WTC11 (cell line): Measurements from ENCODE around the gene SRSF4. TPM values are rescaled to one million over a fixed set of nuclear protein-coding genes. Genes with fewer than 3 reads are reported as not detected.

Source experiments
- ATAC-seq: fragments of 200-7000 bp; cut with Tn5 transposase; 2 replicates; pipeline ENCODE4 v1.10.0; 2021; ENCODE audit warnings: mild to moderate bottlenecking, moderate library complexity
- Bru-seq: library from RNA; stranded (reverse); fragments of 400-500 nt; gene quantifications from one replicate; lab custom pipeline; 2021; lab: Mats Ljungman, UMichigan
- CTCF ChIA-PET: fragments of 300-600 bp; sonication (Branson Sonifier 250); formaldehyde crosslinking; loops from one replicate; lab custom pipeline; 2021; ENCODE audit warnings: antibody characterized with exemption; lab: Charles Lee
- POLR2A ChIA-PET: fragments of 350-600 bp; sonication (Branson Sonifier 250); formaldehyde crosslinking; loops from one replicate; lab custom pipeline; 2021; ENCODE audit warnings: antibody characterized with exemption; lab: Charles Lee
- DNase-seq: peaks from one replicate; pipeline ENCODE4 v3.0.0; 2021; ENCODE audit warnings: low spot score
- H3K27ac Mint-ChIP-seq: 2 replicates; pipeline ENCODE4 v1.8.0; 2021; ENCODE audit warnings: mixed read lengths
- H3K27me3 Mint-ChIP-seq: 2 replicates; pipeline ENCODE4 v1.8.0; 2021; ENCODE audit warnings: low read depth, mild to moderate bottlenecking, moderate library complexity, mixed read lengths
- H3K36me3 Mint-ChIP-seq: 2 replicates; pipeline ENCODE4 v1.8.0; 2021; ENCODE audit warnings: mixed read lengths
- H3K4me1 Mint-ChIP-seq: 2 replicates; pipeline ENCODE4 v1.8.0; 2022; ENCODE audit warnings: mixed read lengths
- H3K4me3 Mint-ChIP-seq: 2 replicates; pipeline ENCODE4 v1.8.0; 2021; ENCODE audit warnings: mild to moderate bottlenecking, moderate library complexity, mixed read lengths
- H3K9me3 Mint-ChIP-seq: 2 replicates; pipeline ENCODE4 v1.8.0; 2021; ENCODE audit warnings: mixed read lengths
- CREM ChIP-seq: sonication (generic); formaldehyde crosslinking; IDR thresholded peaks from 2 replicates; pipeline ENCODE4 v1.8.1; 2022; ENCODE audit warnings: mild to moderate bottlenecking, missing genetic modification reagents, moderate library complexity
- ELF4 ChIP-seq: sonication (generic); formaldehyde crosslinking; IDR thresholded peaks from 2 replicates; pipeline ENCODE4 v1.8.1; 2022; ENCODE audit warnings: low read depth, mild to moderate bottlenecking, moderate library complexity, missing genetic modification reagents
- ETV6 ChIP-seq: sonication (generic); formaldehyde crosslinking; IDR thresholded peaks from 2 replicates; pipeline ENCODE4 v1.8.1; 2022; ENCODE audit warnings: mild to moderate bottlenecking, missing genetic modification reagents
- GTF2I ChIP-seq: fragments of 250-450 bp; sonication (Bioruptor Pico); conservative IDR thresholded peaks from 2 replicates; pipeline ENCODE4 v1.4.0; 2021; ENCODE audit warnings: mild to moderate bottlenecking
- NR2C2 ChIP-seq: sonication (generic); formaldehyde crosslinking; IDR thresholded peaks from 2 replicates; pipeline ENCODE4 v1.8.0; 2022; ENCODE audit warnings: mild to moderate bottlenecking, missing genetic modification reagents
- RELA ChIP-seq: sonication (generic); formaldehyde crosslinking; IDR thresholded peaks from 2 replicates; pipeline ENCODE4 v1.8.1; 2022; ENCODE audit warnings: missing genetic modification reagents, mild to moderate bottlenecking, borderline replicate concordance
- RORB ChIP-seq: fragments of 250-450 bp; sonication (Bioruptor Pico); IDR thresholded peaks from 2 replicates; pipeline ENCODE4 v1.9.0; 2021; ENCODE audit warnings: mild to moderate bottlenecking
- SMAD4 ChIP-seq: sonication (generic); formaldehyde crosslinking; IDR thresholded peaks from 2 replicates; pipeline ENCODE4 v1.8.0; 2022; ENCODE audit warnings: mild to moderate bottlenecking, missing genetic modification reagents
- SOX15 ChIP-seq: fragments of 250-450 bp; sonication (Bioruptor Pico); IDR thresholded peaks from 2 replicates; pipeline ENCODE4 v1.9.0; 2021; ENCODE audit warnings: mild to moderate bottlenecking
- SP1 ChIP-seq: sonication (generic); formaldehyde crosslinking; conservative IDR thresholded peaks from 2 replicates; pipeline ENCODE4 v1.8.1; 2022; ENCODE audit warnings: missing genetic modification reagents
- ZNF138 ChIP-seq: sonication (generic); formaldehyde crosslinking; conservative IDR thresholded peaks from 2 replicates; pipeline ENCODE4 v1.8.1; 2022; ENCODE audit warnings: mild to moderate bottlenecking, moderate library complexity, missing genetic modification reagents
- ZNF263 ChIP-seq: sonication (generic); formaldehyde crosslinking; IDR thresholded peaks from 2 replicates; pipeline ENCODE4 v1.8.1; 2022; ENCODE audit warnings: low read depth, mild to moderate bottlenecking, moderate library complexity, missing genetic modification reagents
- ZNF317 ChIP-seq: sonication (generic); formaldehyde crosslinking; IDR thresholded peaks from 2 replicates; pipeline ENCODE4 v1.8.1; 2023; ENCODE audit warnings: low read depth, mild to moderate bottlenecking, moderate library complexity, missing genetic modification reagents, borderline replicate concordance
- long read RNA-seq, 3 experiments: library from RNA in 1 of 3; library from capped mRNA in 1 of 3; library from polyadenylated mRNA in 1 of 3; unstranded in 2 of 3; stranded (forward) in 1 of 3; transcript quantifications; one replicate each; pipeline ENCODE4 v2.0.0, GENCODE V29; 2021
- total RNA-seq: library from RNA; stranded (reverse); gene quantifications from 3 replicates; pipeline ENCODE4 v1.2.3, GENCODE V29; 2021
- TF ChIP-seq, protein P1 (sequence below): sonication (generic); formaldehyde crosslinking; IDR thresholded peaks from 2 replicates; pipeline ENCODE4 v1.8.1; 2022; ENCODE audit warnings: low read depth, missing genetic modification reagents, borderline replicate concordance
- TF ChIP-seq, protein P2 (sequence below): sonication (generic); formaldehyde crosslinking; IDR thresholded peaks from 2 replicates; pipeline ENCODE4 v1.8.0; 2023; ENCODE audit warnings: missing genetic modification reagents, mild to moderate bottlenecking, borderline replicate concordance
- TF ChIP-seq, protein P3 (sequence below): sonication (generic); formaldehyde crosslinking; IDR thresholded peaks from 2 replicates; pipeline ENCODE4 v1.8.1; 2023; ENCODE audit warnings: mild to moderate bottlenecking, missing genetic modification reagents
- TF ChIP-seq, protein P4 (sequence below): sonication (generic); formaldehyde crosslinking; IDR thresholded peaks from 2 replicates; pipeline ENCODE4 v1.8.1; 2023; ENCODE audit warnings: mild to moderate bottlenecking, missing genetic modification reagents
- TF ChIP-seq, protein P5 (sequence below): sonication (generic); formaldehyde crosslinking; IDR thresholded peaks from 2 replicates; pipeline ENCODE4 v1.8.0; 2022; ENCODE audit warnings: mild to moderate bottlenecking, missing genetic modification reagents
- TF ChIP-seq, protein P6 (sequence below): sonication (generic); formaldehyde crosslinking; IDR thresholded peaks from 2 replicates; pipeline ENCODE4 v1.8.0; 2022; ENCODE audit warnings: mild to moderate bottlenecking, missing genetic modification reagents
- TF ChIP-seq, protein P7 (sequence below): fragments of 250-450 bp; sonication (Bioruptor Pico); IDR thresholded peaks from 2 replicates; pipeline ENCODE4 v2.1.2; 2022; ENCODE audit warnings: mild to moderate bottlenecking, moderate library complexity

The SRSF4 gene
- 93.8 to 99.9 TPM (median 94.7 TPM) in 3 replicates for total RNA-seq
- percentile 96 among the genes with signal in this experiment for Bru-seq, nascent RNA
- long read RNA-seq, experiment 1, transcript SRSF4-201 (6 exons, 2,387 nt): major isoform, 379 of 465 reads
- long read RNA-seq, experiment 1, transcript SRSF4-202 (5 exons, 1,264 nt): minor isoform, 13 of 465 reads
- long read RNA-seq, experiment 1, partial matches to known transcripts: 26 of 465 reads
- long read RNA-seq, experiment 1, other reads (novel, unspliced or antisense): 47 of 465 reads
- long read RNA-seq, experiment 2, transcript SRSF4-201 (6 exons, 2,387 nt): major isoform, 6 of 133 reads
- long read RNA-seq, experiment 2, partial matches to known transcripts: 1 of 133 reads
- long read RNA-seq, experiment 2, other reads (novel, unspliced or antisense): 126 of 133 reads
- long read RNA-seq, experiment 3, transcript SRSF4-201 (6 exons, 2,387 nt): major isoform, 10 of 57 reads
- long read RNA-seq, experiment 3, partial matches to known transcripts: 8 of 57 reads
- long read RNA-seq, experiment 3, other reads (novel, unspliced or antisense): 38 of 57 reads

DNA sequence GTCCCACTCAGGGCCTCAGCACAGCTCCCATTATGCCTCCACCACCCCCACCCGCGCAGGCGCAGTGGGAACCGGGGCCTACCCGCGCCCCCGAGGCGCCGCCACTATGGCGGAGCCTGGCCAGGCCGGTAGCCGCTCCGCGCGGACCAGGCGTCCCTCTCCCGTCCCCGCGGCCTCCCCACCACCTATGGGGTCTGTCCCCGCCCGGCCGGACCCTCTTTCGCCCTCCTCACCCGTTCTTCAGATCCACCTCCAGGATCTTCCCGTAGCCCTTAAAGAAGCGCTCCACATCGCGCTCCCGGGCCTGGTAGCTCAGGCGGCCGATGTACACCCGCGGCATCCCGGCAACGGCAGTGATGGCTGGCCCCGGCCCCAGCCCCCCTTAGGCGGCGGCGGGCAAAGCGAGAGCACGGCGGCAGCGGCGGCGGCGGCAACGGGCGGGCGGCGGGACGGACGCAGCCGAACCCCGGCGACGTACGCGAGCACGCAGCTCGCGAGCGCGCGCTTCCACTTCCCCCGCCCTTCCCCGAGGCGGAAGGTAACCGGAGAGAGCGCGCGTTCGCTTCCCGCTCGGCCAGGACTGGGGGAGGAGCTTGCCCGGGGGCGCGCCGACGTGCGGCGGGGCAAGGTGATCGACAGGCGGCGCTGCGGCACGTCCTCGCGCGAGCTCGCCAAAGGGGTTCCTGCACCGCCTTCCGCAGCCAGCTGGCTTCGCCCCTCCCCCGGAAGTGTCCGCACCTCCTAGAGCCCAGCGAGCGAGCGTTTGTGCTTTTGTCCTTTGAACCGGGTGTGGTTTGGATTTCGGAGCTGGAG is at the start of gene SRSF4:
TSS of gene SRSF4 (minus strand) at position 488 of the 813 bp plus-strand sequence. CDS start at position 340, 148 bp downstream.
- ATAC-seq (peak; percentile 92), DNase-seq (peak; percentile 99)
- POLR2A ChIA-PET: interaction anchor here (0.6 to 2.1 kb wide), 17 partner anchors 9 to 1691 kb away, joined by 3 to 18 read pairs (median 5); partner anchors contain the start of genes TMEM200B and YTHDF2
- Mint-ChIP-seq H3K36me3 (peaks cover 22% of the 10 kb centered on the region), H3K4me1 (peaks cover 64% of the 10 kb centered on the region), H3K4me3 (peak within 1 kb of the TSS; percentile 97), H3K9me3 (no peaks in the 10 kb centered on the region), H3K27me3 (no peaks in the 10 kb centered on the region), H3K27ac (peak within 1 kb of the TSS; percentile 99)
- CTCF ChIA-PET: interaction anchor here (0.7 to 3.4 kb wide), 27 partner anchors 9 to 304 kb away, joined by 3 to 49 read pairs (median 5); partner anchors contain the start of genes EPB41 and TMEM200B
- TF ChIP-seq, protein P1, sequence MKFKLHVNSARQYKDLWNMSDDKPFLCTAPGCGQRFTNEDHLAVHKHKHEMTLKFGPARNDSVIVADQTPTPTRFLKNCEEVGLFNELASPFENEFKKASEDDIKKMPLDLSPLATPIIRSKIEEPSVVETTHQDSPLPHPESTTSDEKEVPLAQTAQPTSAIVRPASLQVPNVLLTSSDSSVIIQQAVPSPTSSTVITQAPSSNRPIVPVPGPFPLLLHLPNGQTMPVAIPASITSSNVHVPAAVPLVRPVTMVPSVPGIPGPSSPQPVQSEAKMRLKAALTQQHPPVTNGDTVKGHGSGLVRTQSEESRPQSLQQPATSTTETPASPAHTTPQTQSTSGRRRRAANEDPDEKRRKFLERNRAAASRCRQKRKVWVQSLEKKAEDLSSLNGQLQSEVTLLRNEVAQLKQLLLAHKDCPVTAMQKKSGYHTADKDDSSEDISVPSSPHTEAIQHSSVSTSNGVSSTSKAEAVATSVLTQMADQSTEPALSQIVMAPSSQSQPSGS (CRISPR knock-in tag): no peak
- TF ChIP-seq GTF2I (CRISPR knock-in tag) (no peak), CREM (CRISPR knock-in tag) (peak; percentile 50; the same call in 1 of the 2 replicates), SOX15 (CRISPR knock-in tag) (no peak), ETV6 (peak; percentile 96), RORB (CRISPR knock-in tag) (no peak), SP1 (CRISPR knock-in tag) (peak; percentile 92), NR2C2 (CRISPR knock-in tag) (peak; percentile 79), ZNF317 (CRISPR knock-in tag) (no peak), RELA (peak; percentile 84; the same call in 1 of the 2 replicates), ZNF138 (CRISPR knock-in tag) (no peak; the same call in 1 of the 2 replicates), SMAD4 (CRISPR knock-in tag) (no peak; the same call in 1 of the 2 replicates), ZNF263 (CRISPR knock-in tag) (no peak), ELF4 (CRISPR knock-in tag) (peak; percentile 89; the same call in 1 of the 2 replicates)
- TF ChIP-seq, protein P2, sequence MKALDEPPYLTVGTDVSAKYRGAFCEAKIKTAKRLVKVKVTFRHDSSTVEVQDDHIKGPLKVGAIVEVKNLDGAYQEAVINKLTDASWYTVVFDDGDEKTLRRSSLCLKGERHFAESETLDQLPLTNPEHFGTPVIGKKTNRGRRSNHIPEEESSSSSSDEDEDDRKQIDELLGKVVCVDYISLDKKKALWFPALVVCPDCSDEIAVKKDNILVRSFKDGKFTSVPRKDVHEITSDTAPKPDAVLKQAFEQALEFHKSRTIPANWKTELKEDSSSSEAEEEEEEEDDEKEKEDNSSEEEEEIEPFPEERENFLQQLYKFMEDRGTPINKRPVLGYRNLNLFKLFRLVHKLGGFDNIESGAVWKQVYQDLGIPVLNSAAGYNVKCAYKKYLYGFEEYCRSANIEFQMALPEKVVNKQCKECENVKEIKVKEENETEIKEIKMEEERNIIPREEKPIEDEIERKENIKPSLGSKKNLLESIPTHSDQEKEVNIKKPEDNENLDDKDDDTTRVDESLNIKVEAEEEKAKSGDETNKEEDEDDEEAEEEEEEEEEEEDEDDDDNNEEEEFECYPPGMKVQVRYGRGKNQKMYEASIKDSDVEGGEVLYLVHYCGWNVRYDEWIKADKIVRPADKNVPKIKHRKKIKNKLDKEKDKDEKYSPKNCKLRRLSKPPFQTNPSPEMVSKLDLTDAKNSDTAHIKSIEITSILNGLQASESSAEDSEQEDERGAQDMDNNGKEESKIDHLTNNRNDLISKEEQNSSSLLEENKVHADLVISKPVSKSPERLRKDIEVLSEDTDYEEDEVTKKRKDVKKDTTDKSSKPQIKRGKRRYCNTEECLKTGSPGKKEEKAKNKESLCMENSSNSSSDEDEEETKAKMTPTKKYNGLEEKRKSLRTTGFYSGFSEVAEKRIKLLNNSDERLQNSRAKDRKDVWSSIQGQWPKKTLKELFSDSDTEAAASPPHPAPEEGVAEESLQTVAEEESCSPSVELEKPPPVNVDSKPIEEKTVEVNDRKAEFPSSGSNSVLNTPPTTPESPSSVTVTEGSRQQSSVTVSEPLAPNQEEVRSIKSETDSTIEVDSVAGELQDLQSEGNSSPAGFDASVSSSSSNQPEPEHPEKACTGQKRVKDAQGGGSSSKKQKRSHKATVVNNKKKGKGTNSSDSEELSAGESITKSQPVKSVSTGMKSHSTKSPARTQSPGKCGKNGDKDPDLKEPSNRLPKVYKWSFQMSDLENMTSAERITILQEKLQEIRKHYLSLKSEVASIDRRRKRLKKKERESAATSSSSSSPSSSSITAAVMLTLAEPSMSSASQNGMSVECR (CRISPR knock-in tag): peak; percentile 36
- TF ChIP-seq, protein P3, sequence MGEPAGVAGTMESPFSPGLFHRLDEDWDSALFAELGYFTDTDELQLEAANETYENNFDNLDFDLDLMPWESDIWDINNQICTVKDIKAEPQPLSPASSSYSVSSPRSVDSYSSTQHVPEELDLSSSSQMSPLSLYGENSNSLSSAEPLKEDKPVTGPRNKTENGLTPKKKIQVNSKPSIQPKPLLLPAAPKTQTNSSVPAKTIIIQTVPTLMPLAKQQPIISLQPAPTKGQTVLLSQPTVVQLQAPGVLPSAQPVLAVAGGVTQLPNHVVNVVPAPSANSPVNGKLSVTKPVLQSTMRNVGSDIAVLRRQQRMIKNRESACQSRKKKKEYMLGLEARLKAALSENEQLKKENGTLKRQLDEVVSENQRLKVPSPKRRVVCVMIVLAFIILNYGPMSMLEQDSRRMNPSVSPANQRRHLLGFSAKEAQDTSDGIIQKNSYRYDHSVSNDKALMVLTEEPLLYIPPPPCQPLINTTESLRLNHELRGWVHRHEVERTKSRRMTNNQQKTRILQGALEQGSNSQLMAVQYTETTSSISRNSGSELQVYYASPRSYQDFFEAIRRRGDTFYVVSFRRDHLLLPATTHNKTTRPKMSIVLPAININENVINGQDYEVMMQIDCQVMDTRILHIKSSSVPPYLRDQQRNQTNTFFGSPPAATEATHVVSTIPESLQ (CRISPR knock-in tag): no peak
- TF ChIP-seq, protein P4, sequence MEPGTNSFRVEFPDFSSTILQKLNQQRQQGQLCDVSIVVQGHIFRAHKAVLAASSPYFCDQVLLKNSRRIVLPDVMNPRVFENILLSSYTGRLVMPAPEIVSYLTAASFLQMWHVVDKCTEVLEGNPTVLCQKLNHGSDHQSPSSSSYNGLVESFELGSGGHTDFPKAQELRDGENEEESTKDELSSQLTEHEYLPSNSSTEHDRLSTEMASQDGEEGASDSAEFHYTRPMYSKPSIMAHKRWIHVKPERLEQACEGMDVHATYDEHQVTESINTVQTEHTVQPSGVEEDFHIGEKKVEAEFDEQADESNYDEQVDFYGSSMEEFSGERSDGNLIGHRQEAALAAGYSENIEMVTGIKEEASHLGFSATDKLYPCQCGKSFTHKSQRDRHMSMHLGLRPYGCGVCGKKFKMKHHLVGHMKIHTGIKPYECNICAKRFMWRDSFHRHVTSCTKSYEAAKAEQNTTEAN (CRISPR knock-in tag): no peak; the same call in none of the 2 replicates
- TF ChIP-seq, protein P5, sequence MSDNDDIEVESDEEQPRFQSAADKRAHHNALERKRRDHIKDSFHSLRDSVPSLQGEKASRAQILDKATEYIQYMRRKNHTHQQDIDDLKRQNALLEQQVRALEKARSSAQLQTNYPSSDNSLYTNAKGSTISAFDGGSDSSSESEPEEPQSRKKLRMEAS (CRISPR knock-in tag): peak; percentile 68; the same call in 1 of the 2 replicates
- TF ChIP-seq, protein P6, sequence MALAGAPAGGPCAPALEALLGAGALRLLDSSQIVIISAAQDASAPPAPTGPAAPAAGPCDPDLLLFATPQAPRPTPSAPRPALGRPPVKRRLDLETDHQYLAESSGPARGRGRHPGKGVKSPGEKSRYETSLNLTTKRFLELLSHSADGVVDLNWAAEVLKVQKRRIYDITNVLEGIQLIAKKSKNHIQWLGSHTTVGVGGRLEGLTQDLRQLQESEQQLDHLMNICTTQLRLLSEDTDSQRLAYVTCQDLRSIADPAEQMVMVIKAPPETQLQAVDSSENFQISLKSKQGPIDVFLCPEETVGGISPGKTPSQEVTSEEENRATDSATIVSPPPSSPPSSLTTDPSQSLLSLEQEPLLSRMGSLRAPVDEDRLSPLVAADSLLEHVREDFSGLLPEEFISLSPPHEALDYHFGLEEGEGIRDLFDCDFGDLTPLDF: no peak
- TF ChIP-seq, protein P7, sequence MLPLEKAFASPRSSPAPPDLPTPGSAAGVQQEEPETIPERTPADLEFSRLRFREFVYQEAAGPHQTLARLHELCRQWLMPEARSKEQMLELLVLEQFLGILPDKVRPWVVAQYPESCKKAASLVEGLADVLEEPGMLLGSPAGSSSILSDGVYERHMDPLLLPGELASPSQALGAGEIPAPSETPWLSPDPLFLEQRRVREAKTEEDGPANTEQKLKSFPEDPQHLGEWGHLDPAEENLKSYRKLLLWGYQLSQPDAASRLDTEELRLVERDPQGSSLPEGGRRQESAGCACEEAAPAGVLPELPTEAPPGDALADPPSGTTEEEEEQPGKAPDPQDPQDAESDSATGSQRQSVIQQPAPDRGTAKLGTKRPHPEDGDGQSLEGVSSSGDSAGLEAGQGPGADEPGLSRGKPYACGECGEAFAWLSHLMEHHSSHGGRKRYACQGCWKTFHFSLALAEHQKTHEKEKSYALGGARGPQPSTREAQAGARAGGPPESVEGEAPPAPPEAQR: no peak
